ENCODE measurements around the gene NDST4.

Gene NDST4

DNA sequence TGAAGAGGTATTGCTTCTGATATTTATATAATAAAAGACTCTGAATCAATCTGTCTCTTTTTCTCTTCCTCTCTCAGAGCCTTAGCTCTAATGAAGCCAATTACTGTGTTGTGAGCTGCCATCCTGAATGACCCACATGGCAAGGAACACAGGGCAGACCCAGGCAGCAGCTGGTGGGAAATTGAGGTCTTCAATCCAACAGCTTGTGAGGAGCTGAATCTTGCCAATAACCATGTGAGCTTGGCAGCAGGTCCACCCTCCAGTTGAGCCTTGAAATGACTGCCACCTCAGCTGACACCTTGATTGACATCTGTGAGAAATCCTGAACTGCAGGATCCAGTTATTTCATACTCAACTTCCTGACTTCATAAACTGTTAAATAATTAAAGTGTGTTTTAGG lies 149.4 kb downstream of the NDST4 start:
- H2AFZ ChIP-seq (ENCODE audit: low read depth, low read length) = no peak overlapping the region
- H3K4me1 ChIP-seq (ENCODE audit: insufficient read depth, low read length) = no peaks in the 10 kb centered on the region
- no peaks in the 10 kb centered on the region for H3K9me3 ChIP-seq (ENCODE audit: insufficient read depth, low read length, severe bottlenecking)
- no peaks in the 10 kb centered on the region for H3K36me3 ChIP-seq (ENCODE audit: insufficient read depth, low read length)
- no peak overlapping the region for H3K27ac ChIP-seq (ENCODE audit: low read length)
- H3K4me3 ChIP-seq (ENCODE audit: low read depth in 1 of 2, low read length in 2 of 2) = no peak overlapping the region
- no peaks in the 10 kb centered on the region for H3K27me3 ChIP-seq (ENCODE audit: insufficient read depth, low read length, poor library complexity)
- H3K79me2 ChIP-seq (ENCODE audit: insufficient read depth, low read length) = no peaks in the 10 kb centered on the region
- no peaks in the 10 kb centered on the region for H4K20me1 ChIP-seq (ENCODE audit: insufficient read depth, low read length)
- no peak overlapping the region for H3K4me2 ChIP-seq (ENCODE audit: insufficient read depth, low read length)
- H3K9ac ChIP-seq (ENCODE audit: low read depth, low read length) = no peak overlapping the region
- DNase-seq = no peak
- TF ChIP-seq, protein P1, sequence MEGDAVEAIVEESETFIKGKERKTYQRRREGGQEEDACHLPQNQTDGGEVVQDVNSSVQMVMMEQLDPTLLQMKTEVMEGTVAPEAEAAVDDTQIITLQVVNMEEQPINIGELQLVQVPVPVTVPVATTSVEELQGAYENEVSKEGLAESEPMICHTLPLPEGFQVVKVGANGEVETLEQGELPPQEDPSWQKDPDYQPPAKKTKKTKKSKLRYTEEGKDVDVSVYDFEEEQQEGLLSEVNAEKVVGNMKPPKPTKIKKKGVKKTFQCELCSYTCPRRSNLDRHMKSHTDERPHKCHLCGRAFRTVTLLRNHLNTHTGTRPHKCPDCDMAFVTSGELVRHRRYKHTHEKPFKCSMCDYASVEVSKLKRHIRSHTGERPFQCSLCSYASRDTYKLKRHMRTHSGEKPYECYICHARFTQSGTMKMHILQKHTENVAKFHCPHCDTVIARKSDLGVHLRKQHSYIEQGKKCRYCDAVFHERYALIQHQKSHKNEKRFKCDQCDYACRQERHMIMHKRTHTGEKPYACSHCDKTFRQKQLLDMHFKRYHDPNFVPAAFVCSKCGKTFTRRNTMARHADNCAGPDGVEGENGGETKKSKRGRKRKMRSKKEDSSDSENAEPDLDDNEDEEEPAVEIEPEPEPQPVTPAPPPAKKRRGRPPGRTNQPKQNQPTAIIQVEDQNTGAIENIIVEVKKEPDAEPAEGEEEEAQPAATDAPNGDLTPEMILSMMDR (IDR thresholded peaks at IDR 0.05; ENCODE audit: borderline replicate concordance, extremely low read depth, low read length, poor library complexity, severe bottlenecking) = no peak
- no peak for TF ChIP-seq EZH2 (IDR thresholded peaks at IDR 0.05; ENCODE audit: borderline replicate concordance, low read depth, low read length, severe bottlenecking)
- no peak for ATAC-seq (ENCODE audit: insufficient read depth, low read depth)

DNA sequence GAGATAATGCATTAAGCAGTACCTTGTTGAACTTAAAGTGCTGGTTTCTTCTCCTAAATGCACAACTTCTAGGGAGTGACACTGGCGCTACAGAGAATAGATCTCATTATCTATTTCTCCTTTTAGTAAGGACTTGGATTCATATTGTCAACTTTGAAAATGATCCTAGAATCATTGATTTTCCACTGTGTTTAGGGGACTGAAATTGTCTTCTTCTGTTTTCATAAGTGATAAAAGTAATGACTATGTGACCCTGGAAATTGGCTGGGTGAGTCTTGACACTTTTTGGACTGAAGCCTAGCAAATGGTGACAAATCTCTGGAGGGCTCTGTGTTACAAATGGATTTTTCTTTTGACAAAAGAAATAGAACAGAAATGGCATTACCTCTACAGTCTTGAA lies 167.8 kb downstream of the NDST4 start:
- Histone ChIP-seq H3K9ac (ENCODE audit: low read depth, low read length) (no peak overlapping the region), H3K27ac (ENCODE audit: low read length) (no peak overlapping the region), H3K27me3 (ENCODE audit: insufficient read depth, low read length, poor library complexity) (no peaks in the 10 kb centered on the region), H3K79me2 (ENCODE audit: insufficient read depth, low read length) (no peaks in the 10 kb centered on the region), H2AFZ (ENCODE audit: low read depth, low read length) (no peak overlapping the region), H3K36me3 (ENCODE audit: insufficient read depth, low read length) (no peaks in the 10 kb centered on the region), H3K4me2 (ENCODE audit: insufficient read depth, low read length) (no peak overlapping the region), H3K4me1 (ENCODE audit: insufficient read depth, low read length) (no peaks in the 10 kb centered on the region), H3K9me3 (ENCODE audit: insufficient read depth, low read length, severe bottlenecking) (no peaks in the 10 kb centered on the region), H4K20me1 (ENCODE audit: insufficient read depth, low read length) (no peaks in the 10 kb centered on the region), H3K4me3 (ENCODE audit: low read depth in 1 of 2, low read length in 2 of 2) (no peak overlapping the region)
- no peak for DNase-seq
- no peak for ATAC-seq (ENCODE audit: insufficient read depth, low read depth)
- TF ChIP-seq EZH2 (IDR thresholded peaks at IDR 0.05; ENCODE audit: borderline replicate concordance, low read depth, low read length, severe bottlenecking) = no peak
- TF ChIP-seq, protein P1 (IDR thresholded peaks at IDR 0.05; ENCODE audit: borderline replicate concordance, extremely low read depth, low read length, poor library complexity, severe bottlenecking) = no peak

DNA sequence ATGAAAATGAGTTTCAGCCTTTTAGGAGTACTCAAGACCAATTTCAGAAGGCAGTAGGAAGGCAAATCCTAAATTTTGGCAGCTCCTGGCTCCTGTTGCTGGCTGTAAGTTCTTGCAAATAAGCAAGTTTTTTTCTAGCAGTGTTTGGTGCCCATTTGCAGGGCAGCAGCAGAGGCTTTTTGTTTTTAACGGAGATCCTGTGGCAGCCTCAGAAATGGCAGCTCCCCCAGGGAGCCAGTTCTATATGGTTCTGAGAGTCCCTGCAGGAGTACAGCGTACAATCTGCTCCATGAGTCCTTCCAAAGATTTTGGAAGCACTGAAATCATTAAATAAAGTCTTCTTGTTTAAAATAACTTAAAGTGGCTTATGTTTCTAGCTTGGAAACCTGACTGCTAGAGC lies 171.9 kb downstream of the NDST4 start:
- Histone ChIP-seq H3K27me3 (ENCODE audit: insufficient read depth, low read length, poor library complexity) (no peaks in the 10 kb centered on the region), H3K9ac (ENCODE audit: low read depth, low read length) (no peak overlapping the region), H3K4me1 (ENCODE audit: insufficient read depth, low read length) (no peaks in the 10 kb centered on the region), H4K20me1 (ENCODE audit: insufficient read depth, low read length) (no peaks in the 10 kb centered on the region), H3K4me2 (ENCODE audit: insufficient read depth, low read length) (no peak overlapping the region), H3K4me3 (ENCODE audit: low read depth in 1 of 2, low read length in 2 of 2) (no peak overlapping the region), H3K9me3 (ENCODE audit: insufficient read depth, low read length, severe bottlenecking) (no peaks in the 10 kb centered on the region), H2AFZ (ENCODE audit: low read depth, low read length) (no peak overlapping the region), H3K36me3 (ENCODE audit: insufficient read depth, low read length) (no peaks in the 10 kb centered on the region), H3K27ac (ENCODE audit: low read length) (no peak overlapping the region), H3K79me2 (ENCODE audit: insufficient read depth, low read length) (no peaks in the 10 kb centered on the region)
- TF ChIP-seq EZH2 (IDR thresholded peaks at IDR 0.05; ENCODE audit: borderline replicate concordance, low read depth, low read length, severe bottlenecking) = no peak
- TF ChIP-seq, protein P1 (IDR thresholded peaks at IDR 0.05; ENCODE audit: borderline replicate concordance, extremely low read depth, low read length, poor library complexity, severe bottlenecking) = no peak
- ATAC-seq (ENCODE audit: insufficient read depth, low read depth) (no peak), DNase-seq (no peak)

DNA sequence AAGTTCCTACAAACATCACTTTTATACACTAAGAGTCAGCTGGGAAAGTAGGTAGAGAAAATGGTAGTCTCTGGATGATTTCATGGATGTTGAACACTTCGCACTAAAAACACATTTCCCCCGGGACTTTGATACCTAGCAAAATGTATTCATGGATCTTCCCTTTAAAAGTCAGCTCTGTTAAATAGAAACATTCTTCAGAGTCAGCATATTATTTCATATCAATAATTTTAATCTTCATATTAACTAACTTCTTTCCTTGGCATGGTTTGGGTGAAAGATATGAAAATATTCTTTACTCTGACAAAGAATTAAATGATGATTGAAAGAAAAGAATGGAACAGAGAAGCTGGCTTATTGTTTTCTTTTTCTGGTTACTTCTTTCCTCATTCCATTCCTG lies 185.5 kb downstream of the NDST4 start:
- H3K27me3 ChIP-seq (ENCODE audit: insufficient read depth, low read length, poor library complexity) = no peaks in the 10 kb centered on the region
- no peaks in the 10 kb centered on the region for H3K9me3 ChIP-seq (ENCODE audit: insufficient read depth, low read length, severe bottlenecking)
- no peak overlapping the region for H3K4me2 ChIP-seq (ENCODE audit: insufficient read depth, low read length)
- DNase-seq = no peak
- H2AFZ ChIP-seq (ENCODE audit: low read depth, low read length) = no peak overlapping the region
- H3K9ac ChIP-seq (ENCODE audit: low read depth, low read length) = no peak overlapping the region
- H4K20me1 ChIP-seq (ENCODE audit: insufficient read depth, low read length) = no peaks in the 10 kb centered on the region
- TF ChIP-seq, protein P1 (IDR thresholded peaks at IDR 0.05; ENCODE audit: borderline replicate concordance, extremely low read depth, low read length, poor library complexity, severe bottlenecking) = no peak
- no peak for TF ChIP-seq EZH2 (IDR thresholded peaks at IDR 0.05; ENCODE audit: borderline replicate concordance, low read depth, low read length, severe bottlenecking)
- H3K4me3 ChIP-seq (ENCODE audit: low read depth in 1 of 2, low read length in 2 of 2) = no peak overlapping the region
- no peak overlapping the region for H3K27ac ChIP-seq (ENCODE audit: low read length)
- H3K36me3 ChIP-seq (ENCODE audit: insufficient read depth, low read length) = no peaks in the 10 kb centered on the region
- H3K79me2 ChIP-seq (ENCODE audit: insufficient read depth, low read length) = no peaks in the 10 kb centered on the region
- ATAC-seq (ENCODE audit: insufficient read depth, low read depth) = no peak
- H3K4me1 ChIP-seq (ENCODE audit: insufficient read depth, low read length) = no peaks in the 10 kb centered on the region

Measured in DND-41 (cell line).